GM18861 (cell line): Measurements from ENCODE around the gene SRGAP3.
"Not testable (repeated sequence)": the region's sequence is repeated elsewhere in the genome, so short reads cannot be mapped to it uniquely, and the experiment has no call there.

Experiments
- ATAC-seq: cut with Tn5 transposase; IDR thresholded peaks from one replicate; pipeline ENCODE4 v1.9.1; 2021; ENCODE audit not compliant: unreplicated experiment

SRGAP3 gene

DNA sequence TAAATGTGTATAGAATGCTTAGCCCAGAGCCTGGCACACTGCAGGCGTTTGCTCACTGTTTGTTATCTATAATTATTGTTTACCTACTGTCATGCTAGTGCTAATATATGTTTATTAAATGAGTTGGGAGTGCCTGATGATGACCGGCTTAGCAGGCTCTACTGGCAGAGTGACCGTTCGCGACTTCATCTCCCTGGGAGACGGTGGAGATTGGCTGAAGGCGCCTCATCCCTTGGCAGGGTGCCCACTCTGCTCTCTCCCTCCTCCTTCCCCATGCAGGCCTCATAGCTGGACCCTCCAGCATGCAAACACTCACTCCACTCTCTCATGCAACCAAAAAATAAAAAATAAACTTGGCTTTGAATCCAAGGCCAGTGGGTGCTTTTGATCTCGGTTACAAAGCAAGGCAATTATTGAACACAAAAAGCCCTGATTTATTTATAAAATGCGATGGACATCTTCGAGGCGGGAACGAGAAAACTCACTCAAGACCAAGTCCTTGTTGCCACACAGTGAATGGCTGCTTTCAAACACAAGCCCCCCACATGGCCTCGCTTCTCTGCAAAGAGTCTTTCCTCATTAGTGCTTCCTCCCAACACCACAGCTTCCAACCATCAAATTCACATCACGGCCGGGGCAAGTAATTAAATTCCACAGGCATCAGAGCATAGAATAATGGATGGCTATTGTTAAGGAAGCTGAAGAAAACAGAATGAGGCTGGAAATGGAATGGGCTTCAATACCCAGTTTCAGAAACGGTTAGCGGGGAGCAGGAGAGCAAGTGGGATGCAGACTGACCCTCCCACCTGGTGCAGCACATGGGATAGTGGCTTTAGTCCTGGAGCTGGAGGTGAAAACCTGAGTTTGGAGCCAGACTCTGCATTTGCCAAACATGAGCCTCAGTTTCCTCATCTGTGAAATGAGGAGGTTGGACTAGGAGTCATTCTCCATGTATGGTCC is 150.4 kb downstream of the SRGAP3 start:
- ATAC-seq: no peak

DNA sequence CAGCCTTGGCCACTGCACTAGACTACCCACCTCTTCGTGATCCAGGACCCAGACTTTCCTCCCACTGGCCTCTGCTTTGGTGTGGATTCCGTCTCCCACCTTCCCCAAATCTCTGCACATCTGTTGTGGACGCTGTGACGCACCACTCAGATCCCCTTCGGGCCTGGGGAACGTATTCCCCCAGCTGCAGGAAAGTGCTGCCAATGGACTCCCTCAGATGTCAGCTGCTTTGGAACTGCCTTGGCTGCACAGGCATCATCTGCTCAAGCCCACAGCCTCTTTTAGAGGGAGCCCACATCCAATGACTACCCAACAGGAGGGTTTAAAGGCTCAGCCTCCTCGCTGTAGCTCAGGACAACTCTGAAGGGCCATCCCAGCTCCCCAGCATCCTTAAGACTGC is 152.0 kb downstream of the SRGAP3 start:
- no peak for ATAC-seq

DNA sequence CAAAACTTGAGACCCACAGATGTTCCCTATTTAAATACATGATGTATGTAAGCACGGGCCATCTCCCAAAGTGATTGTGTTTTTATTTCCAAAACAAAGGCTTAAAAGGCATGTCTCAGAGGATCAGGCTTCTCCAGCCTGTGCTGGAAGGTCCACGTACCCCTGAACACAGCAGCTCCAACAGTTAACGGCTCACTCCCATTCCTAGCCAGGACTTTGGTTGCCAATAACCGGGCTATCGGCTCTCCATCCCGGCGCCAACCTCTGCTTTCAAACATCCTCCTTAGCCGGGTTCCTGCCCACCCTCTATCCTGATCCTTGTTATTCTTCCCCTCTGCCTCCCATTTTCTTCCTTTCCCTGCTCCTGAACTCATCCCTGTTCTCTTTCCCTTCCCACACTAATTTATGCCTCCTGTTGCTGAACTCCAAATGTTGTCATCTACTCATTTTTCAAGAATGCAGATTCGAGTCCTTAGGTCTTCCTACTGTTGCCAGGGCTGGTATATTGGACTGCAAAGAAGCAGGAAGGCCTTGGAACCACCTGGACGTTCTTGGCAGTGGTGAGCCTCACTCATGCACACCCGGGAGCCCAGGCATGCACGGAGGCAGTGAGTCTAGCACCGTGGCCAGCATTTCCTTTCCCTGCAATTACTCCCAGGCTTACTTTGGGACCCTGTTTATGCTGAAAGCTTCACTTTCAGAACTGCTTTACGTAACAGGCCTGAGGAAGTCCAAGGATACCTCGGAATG is 157.8 kb downstream of the SRGAP3 start:
- ATAC-seq: no peak

DNA sequence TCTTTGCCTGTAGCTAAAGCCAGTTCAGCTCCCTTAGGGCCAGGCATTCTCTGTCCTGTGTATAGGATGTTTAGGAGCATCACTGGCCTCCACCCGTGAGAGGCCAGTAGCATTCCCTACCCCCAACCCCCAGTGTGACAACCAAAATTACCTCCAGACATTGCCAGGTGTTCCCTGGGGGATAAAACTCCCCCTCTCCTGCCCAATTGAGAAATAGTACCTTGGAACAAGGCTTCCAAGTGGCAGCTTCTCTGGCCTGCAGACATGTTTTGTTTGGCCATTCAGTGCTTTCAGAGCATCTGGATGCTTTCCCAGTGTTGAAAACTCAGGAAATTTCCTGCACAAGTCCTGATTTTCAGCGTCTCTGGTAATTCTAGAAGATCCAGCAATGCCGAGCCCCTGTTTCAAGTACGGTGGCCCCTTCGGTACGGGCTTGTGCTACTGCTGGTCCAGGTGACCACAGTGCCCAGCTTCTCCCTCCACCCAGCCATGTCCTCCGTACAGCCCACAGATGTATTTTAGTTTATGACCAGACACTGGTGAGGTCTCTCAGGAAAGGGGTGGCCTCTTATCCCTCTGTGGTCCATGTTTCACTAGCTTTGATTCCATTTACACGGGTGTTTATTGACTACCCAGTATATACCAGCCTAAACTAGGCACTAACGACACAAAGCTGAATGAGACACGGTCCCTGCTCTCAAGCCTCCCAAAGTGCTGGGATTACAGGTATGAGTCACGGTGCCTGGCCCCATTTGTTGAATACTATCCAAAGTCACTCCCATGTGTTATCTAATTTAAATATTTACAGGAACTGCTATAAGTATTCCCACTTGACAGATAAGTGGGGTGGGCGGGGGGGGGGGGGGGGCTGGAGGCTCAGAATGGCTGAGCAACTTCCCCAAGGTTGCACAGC is 160.7 kb downstream of the SRGAP3 start:
- ATAC-seq: no peak

DNA sequence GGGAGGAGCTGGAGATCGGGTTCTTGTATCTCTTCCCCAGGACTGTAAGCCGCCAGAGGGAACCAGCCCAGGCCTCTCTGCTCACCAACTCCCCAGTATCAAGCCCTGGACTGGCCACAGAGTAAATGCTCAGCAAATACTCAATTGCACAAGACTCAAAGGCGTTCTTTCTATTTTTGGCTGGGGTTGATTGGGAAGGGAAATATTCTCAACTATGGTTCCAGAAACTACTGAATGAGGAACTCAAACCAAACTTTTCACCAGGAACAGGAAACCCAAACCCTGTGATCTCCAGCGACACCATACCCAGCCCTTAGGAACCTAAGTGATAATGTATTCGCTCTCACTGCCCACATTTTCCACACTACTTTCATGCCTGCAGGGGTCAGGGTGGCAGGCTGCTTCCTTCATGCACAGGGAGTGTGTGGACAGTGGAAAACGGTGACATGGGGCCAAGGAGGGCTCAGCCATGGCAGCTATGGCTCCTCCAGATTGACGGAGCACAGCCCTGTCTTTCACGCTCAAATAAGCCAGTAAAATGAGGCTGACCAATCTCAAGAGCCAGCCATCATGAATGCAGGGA is 161.5 kb downstream of the SRGAP3 start:
- no peak for ATAC-seq

DNA sequence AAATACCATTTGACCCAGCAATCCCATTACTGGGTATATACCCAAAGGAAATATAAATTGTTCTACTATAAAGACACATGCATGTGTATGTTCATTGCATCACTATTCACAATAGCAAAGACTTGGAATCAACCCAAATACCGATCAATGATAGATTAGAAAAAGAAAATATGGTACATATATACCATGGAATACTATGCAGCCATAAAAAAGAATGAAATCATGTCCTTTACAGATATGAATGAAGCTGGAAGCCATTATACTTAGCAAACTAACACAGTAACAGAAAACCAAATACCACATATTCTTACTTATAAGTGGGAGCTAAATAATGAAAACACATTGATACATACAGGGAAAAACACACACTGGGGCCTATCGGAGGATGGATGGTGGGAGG is 164.0 kb downstream of the SRGAP3 start:
- ATAC-seq: not testable (repeated sequence)

DNA sequence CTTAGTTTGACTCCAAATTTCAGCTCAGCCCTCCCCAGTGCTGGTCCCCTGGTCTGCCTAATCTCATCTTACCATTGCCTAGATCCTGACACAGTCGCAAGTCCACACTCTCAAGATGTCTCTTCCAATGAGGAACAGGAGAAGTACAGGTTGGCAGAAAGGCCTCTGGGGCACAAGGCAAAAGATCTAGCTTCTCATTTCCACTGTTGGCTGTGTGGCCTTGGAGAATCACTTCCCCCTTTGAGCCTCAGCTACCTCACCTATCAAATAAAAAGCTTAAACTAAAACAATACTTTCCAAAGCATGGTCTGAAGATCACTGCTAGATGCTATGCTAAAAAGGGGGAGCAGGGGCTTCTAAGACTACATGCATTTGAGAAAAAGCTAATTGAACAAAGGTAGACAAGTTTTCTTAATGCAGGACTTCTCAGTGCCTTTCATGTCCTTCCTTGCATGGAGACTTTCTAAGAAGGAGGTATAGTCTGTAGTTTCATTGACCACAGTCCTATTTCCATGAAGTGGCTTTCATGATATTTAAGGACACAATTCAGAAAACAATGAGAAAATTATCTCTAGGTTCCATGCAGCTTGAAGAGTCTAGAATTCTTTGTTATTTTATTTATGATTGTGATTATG is 168.1 kb downstream of the SRGAP3 start:
- no peak for ATAC-seq

DNA sequence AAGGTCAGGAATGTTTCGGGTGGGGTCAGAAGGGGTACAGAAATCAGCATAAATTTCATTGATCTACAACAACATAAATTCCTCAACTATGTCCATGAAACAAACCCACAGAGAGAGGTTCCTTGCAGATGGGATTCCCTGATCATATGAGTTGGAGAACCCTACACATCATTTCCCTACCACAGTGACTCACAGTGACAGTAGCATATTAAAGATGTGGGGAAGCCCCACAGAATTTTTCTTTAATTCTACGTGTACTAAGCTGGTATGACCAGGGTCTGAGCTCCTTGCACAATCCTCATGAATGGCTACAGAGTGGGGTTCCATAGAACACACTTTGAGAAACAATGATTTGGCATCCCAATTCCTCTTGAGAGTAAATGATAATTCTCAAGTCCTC is 169.3 kb downstream of the SRGAP3 start:
- no peak for ATAC-seq

DNA sequence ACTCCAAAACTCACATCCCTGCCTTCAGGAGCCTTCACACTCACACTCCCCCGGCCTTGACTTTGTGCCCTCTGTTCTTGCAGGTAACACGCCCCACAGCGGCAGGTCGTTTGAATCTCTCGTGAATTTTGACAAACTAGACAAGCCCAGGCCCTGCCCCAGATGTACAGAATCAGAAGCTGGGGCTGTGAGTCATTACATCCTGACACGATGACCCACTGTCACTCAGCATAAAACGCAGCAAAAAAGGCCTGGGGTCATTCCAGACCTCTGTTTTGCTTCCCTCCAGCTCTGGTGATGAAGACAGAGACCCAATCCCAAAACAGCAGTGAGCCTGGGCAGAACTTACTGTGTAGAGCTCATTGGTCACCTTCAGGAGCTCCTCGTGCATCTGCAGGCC is 169.8 kb downstream of the SRGAP3 start:
- no peak for ATAC-seq

DNA sequence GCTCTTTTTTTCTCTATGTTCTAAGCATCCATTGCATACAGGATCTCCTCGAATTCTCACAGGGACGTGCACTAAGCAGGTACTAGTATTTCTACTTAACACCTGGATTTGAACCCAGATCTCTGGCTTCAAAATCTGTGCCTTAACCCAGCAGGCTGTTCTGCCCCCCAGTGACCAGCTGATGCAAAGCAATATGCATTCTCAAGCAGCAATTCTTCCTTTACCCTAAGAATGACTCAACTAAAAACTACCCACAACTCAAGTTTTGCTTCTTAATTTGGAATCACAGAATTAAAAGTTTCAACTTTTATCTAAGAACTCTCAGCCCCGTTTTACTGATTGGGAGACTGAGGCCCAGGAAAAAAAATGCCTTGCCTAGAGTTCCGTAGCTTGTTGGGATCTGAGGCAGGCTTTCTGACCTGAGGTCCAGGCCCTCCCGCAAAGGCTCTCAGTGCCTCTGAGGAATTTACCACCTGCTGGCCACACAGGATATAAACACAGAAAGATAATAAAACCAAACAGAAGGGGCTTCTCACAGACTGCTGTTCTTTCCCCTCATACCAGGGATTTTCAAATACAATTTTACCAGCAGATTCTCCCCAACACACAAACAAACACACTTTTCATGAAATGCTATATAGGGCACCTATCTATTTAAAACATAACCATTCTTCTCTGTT is 170.7 kb downstream of the SRGAP3 start:
- no peak for ATAC-seq

DNA sequence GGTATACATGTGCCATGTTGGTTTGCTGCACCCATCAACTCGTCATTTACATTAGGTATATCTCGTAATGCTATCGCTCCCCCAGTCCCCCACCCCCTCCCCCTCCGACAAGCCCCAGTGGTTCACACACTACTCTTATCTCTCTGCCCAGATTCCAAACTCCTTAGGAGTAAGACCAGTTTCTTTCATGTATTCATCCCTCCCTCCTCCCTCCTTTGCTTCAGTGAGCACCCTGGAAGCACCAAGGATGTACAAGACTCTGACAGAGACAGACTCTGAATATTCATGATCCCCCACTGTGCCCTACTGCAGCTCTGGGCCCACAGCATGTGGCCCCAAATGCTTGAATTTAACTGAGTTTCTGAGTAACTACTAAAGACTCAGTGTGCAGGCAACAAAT is 172.4 kb downstream of the SRGAP3 start:
- ATAC-seq: no peak

DNA sequence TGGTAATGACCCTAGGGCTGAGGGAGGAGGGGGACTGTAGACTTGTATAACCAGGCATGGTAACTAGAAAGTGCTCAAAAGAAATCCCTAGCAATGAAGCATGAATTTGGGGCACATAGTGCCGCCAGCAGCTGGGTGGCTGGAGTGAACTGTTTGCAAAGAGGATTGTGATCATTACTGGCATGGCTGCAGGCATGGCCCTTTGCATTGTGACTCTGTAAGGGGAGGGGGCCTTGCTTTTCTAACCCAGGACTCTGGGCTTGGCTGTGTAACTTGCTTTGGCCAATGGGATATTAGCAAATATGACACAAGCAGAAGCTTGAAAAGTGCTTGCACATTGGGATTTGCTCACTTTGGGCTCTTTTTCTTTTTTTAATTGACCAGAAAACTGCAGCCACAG is 173.7 kb downstream of the SRGAP3 start:
- no peak for ATAC-seq

DNA sequence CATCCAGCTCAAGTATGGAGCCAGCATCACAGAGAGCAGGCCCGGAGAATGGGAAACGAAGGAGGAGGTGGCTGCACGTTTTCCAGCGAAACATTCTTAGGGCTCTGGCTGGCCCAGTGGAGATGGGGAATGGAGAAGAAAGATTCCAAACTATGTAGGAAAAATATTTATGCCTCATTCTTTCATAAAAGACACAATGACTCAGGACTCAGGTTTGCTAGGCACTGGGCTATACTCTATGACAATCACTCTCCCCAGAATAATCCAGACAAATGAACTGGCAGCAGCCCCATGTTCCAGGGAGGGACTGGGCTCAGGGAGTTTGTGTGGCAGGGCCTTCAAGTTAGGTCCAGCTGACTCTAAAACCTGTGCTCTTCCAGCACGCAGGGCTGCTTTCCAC is 175.4 kb downstream of the SRGAP3 start:
- ATAC-seq: no peak

DNA sequence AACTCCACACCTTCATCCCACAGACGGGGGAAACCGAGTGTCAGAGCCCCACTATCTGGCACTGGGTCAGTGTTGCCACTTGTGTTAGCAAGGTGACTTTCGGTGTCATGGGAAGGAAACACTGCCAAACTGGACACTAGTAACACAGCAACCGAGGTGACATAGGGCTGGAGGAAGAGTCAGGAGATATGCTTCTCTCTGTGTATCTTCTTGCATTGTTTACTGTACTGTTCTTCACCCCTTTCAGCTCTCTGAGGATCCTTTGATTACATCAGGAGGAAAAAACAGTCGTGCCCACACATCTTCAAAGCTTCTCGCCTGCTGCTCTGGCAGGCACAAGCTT is 176.8 kb downstream of the SRGAP3 start:
- ATAC-seq: no peak

DNA sequence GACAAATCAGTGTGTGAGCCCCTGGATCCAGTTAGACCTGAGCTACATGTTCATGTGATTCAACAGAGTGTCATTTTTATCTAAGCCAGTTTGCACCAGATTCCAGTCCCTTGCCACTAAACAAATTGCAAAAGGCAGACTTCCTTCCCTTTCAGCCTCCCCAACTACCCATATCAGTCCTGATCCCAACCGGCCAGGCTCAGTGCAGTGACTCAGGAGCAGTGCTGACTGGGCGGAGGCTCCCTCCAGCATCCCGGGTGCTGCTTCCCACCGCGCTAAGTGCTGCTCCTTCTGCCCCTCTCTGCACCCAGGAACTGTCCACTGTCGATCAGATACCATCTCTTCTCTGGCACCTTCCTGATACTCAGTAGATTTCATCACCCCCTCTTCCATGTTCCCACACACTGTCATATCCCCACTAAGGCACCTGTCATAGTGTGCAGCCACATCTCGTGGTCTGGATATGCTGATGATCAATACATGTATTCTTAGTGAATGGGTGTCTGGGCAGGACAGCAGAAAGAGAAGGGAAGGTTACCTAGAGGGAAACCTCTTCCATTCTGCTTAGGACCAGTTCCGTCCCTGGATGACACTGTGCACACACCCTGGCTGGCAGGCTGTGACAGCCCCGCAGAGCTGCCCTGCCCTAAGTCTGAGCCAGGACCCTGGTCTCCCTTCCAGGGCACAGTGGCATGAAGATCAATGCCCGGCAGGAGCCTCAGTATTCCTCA is 177.3 kb downstream of the SRGAP3 start:
- no peak for ATAC-seq

DNA sequence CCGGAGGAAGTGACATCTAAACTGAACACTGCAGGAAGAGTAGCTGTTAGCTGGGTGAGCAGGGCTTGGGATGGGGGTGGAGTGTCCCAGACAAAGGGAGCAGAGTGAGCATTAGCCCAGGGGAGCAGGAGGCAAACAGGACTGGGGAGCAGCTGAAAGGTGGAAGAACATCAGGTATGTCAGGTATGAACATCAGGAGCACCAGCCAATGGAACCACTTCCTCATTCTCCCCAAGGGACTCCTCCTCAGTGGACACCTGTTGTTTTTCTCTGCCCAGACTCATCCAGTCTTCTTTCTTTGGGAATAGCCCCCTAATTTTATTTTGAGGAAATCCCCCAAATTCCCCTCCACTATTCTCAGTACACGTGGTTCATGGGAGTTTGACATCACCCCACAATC is 178.5 kb downstream of the SRGAP3 start:
- ATAC-seq: no peak

DNA sequence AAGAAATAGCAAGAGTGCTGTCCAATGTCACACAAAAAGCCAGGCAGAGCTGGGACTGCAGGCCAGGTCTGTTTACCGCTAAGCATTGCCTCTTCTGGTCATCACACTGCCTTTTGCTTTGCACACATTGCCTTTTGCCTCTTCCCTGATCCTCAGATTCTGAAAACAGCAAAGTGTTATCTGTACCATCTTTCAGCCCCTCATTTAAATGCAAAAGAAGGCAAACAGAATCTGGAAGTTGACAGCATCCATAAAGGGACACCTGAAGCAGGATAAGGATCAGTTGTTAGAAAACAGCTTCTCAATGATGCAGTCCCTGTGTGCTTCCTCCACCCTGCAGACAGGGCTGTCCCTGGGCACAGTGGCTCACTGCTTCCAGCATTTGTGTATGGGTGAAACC is 179.5 kb downstream of the SRGAP3 start:
- ATAC-seq: no peak

DNA sequence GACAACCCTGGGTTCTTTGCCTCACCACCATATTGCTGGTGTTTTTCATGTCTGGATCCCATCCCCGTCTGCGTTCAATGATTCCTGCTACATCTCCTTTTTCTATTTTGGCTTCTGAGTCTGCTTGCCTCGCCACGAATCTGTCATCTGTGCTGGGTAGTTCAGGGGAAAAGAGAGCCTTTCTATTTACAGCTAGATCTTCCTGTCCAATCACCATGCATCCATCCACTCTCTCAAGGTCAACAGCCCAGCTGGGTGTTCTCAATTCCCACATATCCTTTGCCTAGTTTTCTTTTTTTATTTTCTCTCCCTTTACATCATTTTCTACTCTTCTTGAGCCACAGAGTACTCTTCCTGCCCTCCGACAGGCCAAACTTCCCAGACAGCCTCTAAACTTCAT is 181.4 kb downstream of the SRGAP3 start:
- no peak for ATAC-seq

DNA sequence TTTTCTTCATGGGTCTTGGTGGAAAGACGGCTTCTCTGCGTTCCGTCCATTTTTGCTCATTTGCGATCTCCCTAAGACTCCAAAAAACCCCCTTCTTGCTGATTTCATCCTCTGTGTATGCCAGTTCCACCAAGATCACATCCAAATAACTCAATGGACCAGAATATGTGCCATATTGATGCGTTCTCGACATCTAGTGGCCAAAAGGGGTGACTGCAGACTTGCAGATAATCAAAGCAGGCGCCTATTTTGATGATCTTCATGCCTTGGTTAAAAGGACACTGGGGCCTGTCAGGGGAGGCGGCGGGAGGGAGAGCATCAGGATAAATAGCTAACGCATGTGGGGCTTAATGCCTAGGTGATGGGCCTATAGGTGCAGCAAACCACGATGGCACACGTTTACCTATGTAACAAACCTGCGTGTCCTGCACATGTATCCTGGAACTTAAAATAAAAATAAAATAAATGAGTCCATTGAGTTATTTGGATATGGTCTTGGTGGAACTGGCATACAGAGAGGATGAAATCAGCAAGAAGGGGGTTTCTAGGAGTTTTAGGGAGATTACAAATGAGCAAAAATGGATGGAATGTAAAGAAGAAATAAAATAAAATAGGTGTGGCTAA is 182.0 kb downstream of the SRGAP3 start:
- ATAC-seq: peak; percentile 52
